ENCODE results near the gene FRZB.

Gene FRZB

GRCh38 chr2:182818501-182818900 lies 47.9 kb downstream of the FRZB start:
- no peak overlapping the region for H3K4me3 ChIP-seq (ENCODE audit: low read depth, low read length, poor library complexity, severe bottlenecking)
- no peaks in the 10 kb centered on the region for H3K9me2 ChIP-seq (ENCODE audit: low read depth, low read length)
- H3K4me1 ChIP-seq (ENCODE audit: insufficient read depth, low read length, severe bottlenecking), result no peaks in the 10 kb centered on the region
- H3K9ac ChIP-seq (ENCODE audit: low read length), result no peak overlapping the region
- H3K36me3 ChIP-seq (ENCODE audit: insufficient read depth, low read length), result no peaks in the 10 kb centered on the region
- H2AFZ ChIP-seq (ENCODE audit: low read length), result no peak overlapping the region
- no peak for TF ChIP-seq EZH2 (IDR thresholded peaks at IDR 0.05; ENCODE audit: borderline replicate concordance, low read length)
- TF ChIP-seq, protein P1, sequence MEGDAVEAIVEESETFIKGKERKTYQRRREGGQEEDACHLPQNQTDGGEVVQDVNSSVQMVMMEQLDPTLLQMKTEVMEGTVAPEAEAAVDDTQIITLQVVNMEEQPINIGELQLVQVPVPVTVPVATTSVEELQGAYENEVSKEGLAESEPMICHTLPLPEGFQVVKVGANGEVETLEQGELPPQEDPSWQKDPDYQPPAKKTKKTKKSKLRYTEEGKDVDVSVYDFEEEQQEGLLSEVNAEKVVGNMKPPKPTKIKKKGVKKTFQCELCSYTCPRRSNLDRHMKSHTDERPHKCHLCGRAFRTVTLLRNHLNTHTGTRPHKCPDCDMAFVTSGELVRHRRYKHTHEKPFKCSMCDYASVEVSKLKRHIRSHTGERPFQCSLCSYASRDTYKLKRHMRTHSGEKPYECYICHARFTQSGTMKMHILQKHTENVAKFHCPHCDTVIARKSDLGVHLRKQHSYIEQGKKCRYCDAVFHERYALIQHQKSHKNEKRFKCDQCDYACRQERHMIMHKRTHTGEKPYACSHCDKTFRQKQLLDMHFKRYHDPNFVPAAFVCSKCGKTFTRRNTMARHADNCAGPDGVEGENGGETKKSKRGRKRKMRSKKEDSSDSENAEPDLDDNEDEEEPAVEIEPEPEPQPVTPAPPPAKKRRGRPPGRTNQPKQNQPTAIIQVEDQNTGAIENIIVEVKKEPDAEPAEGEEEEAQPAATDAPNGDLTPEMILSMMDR (IDR thresholded peaks at IDR 0.05; ENCODE audit: low read length), result no peak
- no peak overlapping the region for H3K4me2 ChIP-seq (ENCODE audit: low read length)
- H4K20me1 ChIP-seq (ENCODE audit: insufficient read depth, low read length), result no peaks in the 10 kb centered on the region
- no peak overlapping the region for H3K27ac ChIP-seq (ENCODE audit: low read depth, low read length, poor library complexity, severe bottlenecking)
- no peaks in the 10 kb centered on the region for H3K9me3 ChIP-seq (ENCODE audit: low read length)
- no peaks in the 10 kb centered on the region; the same call in 1 of the 2 replicates for H3K27me3 ChIP-seq (ENCODE audit: insufficient read depth, low read length)
- H3F3A ChIP-seq (ENCODE audit: insufficient read depth, low read length), result no peaks in the 10 kb centered on the region
- H3K79me2 ChIP-seq (ENCODE audit: insufficient read depth, low read length), result no peaks in the 10 kb centered on the region

DNA sequence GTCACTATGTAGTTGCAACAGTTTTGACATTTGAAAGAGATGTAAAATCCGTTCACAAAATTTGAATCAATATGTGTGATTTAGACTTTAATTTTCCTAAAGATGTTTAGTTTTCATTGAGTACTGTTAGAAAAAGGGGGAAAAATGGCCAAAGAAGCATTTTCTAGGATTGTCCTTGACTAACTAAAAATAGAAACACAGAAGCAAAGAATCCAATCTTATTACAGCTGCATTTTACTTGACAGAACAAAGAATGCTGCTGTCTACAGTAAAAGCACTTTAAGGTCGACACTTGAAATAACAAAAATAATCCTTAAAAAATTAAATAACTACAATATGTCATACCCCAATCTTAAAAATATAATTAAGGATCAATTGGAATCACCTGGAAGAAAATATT lies 48.9 kb downstream of the FRZB start:
- Histone ChIP-seq H4K20me1 (ENCODE audit: insufficient read depth, low read length) (no peaks in the 10 kb centered on the region), H3K4me2 (ENCODE audit: low read length) (no peak overlapping the region), H3K27me3 (ENCODE audit: insufficient read depth, low read length) (no peaks in the 10 kb centered on the region; the same call in 1 of the 2 replicates), H3K4me1 (ENCODE audit: insufficient read depth, low read length, severe bottlenecking) (no peaks in the 10 kb centered on the region), H2AFZ (ENCODE audit: low read length) (no peak overlapping the region), H3K79me2 (ENCODE audit: insufficient read depth, low read length) (no peaks in the 10 kb centered on the region), H3K4me3 (ENCODE audit: low read depth, low read length, poor library complexity, severe bottlenecking) (no peak overlapping the region), H3K27ac (ENCODE audit: low read depth, low read length, poor library complexity, severe bottlenecking) (no peak overlapping the region), H3K9ac (ENCODE audit: low read length) (no peak overlapping the region), H3K9me3 (ENCODE audit: low read length) (no peaks in the 10 kb centered on the region), H3K9me2 (ENCODE audit: low read depth, low read length) (no peaks in the 10 kb centered on the region), H3K36me3 (ENCODE audit: insufficient read depth, low read length) (no peaks in the 10 kb centered on the region), H3F3A (ENCODE audit: insufficient read depth, low read length) (no peaks in the 10 kb centered on the region)
- TF ChIP-seq, protein P1 (IDR thresholded peaks at IDR 0.05; ENCODE audit: low read length), result no peak
- TF ChIP-seq EZH2 (IDR thresholded peaks at IDR 0.05; ENCODE audit: borderline replicate concordance, low read length), result no peak

DNA sequence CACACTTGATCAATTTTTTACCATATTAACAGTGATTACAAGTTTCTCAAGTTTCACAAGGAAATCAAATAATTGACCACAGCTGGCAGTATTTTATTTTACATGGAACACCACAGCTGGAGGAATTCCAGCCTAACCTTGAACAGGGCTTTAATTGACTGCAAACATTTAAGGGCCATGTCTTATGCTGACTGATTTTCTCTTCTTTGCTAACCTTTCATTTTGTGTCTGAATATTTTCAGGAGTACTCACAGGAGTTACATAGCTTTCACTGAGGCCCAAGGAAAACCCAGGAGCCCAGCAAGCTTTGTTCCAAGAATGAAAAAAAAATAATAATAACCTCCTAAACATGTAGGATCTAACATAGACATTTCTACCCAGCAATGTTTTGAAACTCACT lies 49.6 kb downstream of the FRZB start:
- Histone ChIP-seq H2AFZ (ENCODE audit: low read length) (no peak overlapping the region), H3K4me2 (ENCODE audit: low read length) (no peak overlapping the region), H3K27ac (ENCODE audit: low read depth, low read length, poor library complexity, severe bottlenecking) (no peak overlapping the region), H3K9ac (ENCODE audit: low read length) (no peak overlapping the region), H3K36me3 (ENCODE audit: insufficient read depth, low read length) (no peaks in the 10 kb centered on the region), H3K9me3 (ENCODE audit: low read length) (no peaks in the 10 kb centered on the region), H4K20me1 (ENCODE audit: insufficient read depth, low read length) (no peaks in the 10 kb centered on the region), H3F3A (ENCODE audit: insufficient read depth, low read length) (no peaks in the 10 kb centered on the region), H3K79me2 (ENCODE audit: insufficient read depth, low read length) (no peaks in the 10 kb centered on the region), H3K4me1 (ENCODE audit: insufficient read depth, low read length, severe bottlenecking) (no peaks in the 10 kb centered on the region), H3K9me2 (ENCODE audit: low read depth, low read length) (no peaks in the 10 kb centered on the region), H3K4me3 (ENCODE audit: low read depth, low read length, poor library complexity, severe bottlenecking) (no peak overlapping the region), H3K27me3 (ENCODE audit: insufficient read depth, low read length) (no peaks in the 10 kb centered on the region; the same call in 1 of the 2 replicates)
- TF ChIP-seq EZH2 (IDR thresholded peaks at IDR 0.05; ENCODE audit: borderline replicate concordance, low read length), result no peak
- TF ChIP-seq, protein P1 (IDR thresholded peaks at IDR 0.05; ENCODE audit: low read length), result no peak

Data from OCI-LY1 (cell line).